Breast epithelium (tissue), 3 donors: ENCODE data around the gene SPON1.

Experiments used
- CTCF ChIP-seq, 3 donors: fragments of 450-650 bp; IDR thresholded peaks; one replicate each; pipeline ENCODE4 v1.5.1; 2016 to 2017; ENCODE audit warnings: antibody characterized with exemption in 3 of 3, mild to moderate bottlenecking in 3 of 3, moderate library complexity in 3 of 3
- POLR2A ChIP-seq: fragments of 450-650 bp; IDR thresholded peaks from one replicate; pipeline ENCODE4 v1.6.1; 2016; ENCODE audit warnings: antibody characterized with exemption, mild to moderate bottlenecking, moderate library complexity

- TF ChIP-seq CTCF (IDR thresholded peaks at IDR 0.05), result no peak
- TF ChIP-seq POLR2A, result no peak
These were observed 152.3 kb downstream of the SPON1 start for GRCh38 chr11:14114786-14115185.
